Measurements from ENCODE around the gene SLC6A8.

The SLC6A8 gene

GRCh38 chrX:153736871-153737441 is 49.2 kb downstream of the SLC6A8 start:
- Histone ChIP-seq H4K20me1 (ENCODE audit: insufficient read depth, low read length) (no peaks in the 10 kb centered on the region), H3K9me3 (ENCODE audit: insufficient read depth, low read length, severe bottlenecking) (no peaks in the 10 kb centered on the region), H3K4me2 (ENCODE audit: insufficient read depth, low read length) (no peak overlapping the region), H3K27me3 (ENCODE audit: insufficient read depth, low read length, poor library complexity) (no peaks in the 10 kb centered on the region), H3K27ac (ENCODE audit: low read length) (no peak overlapping the region), H3K36me3 (ENCODE audit: insufficient read depth, low read length) (no peaks in the 10 kb centered on the region), H3K4me3 (ENCODE audit: low read depth in 1 of 2, low read length in 2 of 2) (no peak overlapping the region), H3K79me2 (ENCODE audit: insufficient read depth, low read length) (no peaks in the 10 kb centered on the region), H3K9ac (ENCODE audit: low read depth, low read length) (no peak overlapping the region), H2AFZ (ENCODE audit: low read depth, low read length) (no peak overlapping the region), H3K4me1 (ENCODE audit: insufficient read depth, low read length) (no peaks in the 10 kb centered on the region)
- ATAC-seq (ENCODE audit: insufficient read depth, low read depth) = no peak
- no peak for DNase-seq
- TF ChIP-seq, protein P1, sequence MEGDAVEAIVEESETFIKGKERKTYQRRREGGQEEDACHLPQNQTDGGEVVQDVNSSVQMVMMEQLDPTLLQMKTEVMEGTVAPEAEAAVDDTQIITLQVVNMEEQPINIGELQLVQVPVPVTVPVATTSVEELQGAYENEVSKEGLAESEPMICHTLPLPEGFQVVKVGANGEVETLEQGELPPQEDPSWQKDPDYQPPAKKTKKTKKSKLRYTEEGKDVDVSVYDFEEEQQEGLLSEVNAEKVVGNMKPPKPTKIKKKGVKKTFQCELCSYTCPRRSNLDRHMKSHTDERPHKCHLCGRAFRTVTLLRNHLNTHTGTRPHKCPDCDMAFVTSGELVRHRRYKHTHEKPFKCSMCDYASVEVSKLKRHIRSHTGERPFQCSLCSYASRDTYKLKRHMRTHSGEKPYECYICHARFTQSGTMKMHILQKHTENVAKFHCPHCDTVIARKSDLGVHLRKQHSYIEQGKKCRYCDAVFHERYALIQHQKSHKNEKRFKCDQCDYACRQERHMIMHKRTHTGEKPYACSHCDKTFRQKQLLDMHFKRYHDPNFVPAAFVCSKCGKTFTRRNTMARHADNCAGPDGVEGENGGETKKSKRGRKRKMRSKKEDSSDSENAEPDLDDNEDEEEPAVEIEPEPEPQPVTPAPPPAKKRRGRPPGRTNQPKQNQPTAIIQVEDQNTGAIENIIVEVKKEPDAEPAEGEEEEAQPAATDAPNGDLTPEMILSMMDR (IDR thresholded peaks at IDR 0.05; ENCODE audit: borderline replicate concordance, extremely low read depth, low read length, poor library complexity, severe bottlenecking) = no peak
- no peak for TF ChIP-seq EZH2 (IDR thresholded peaks at IDR 0.05; ENCODE audit: borderline replicate concordance, low read depth, low read length, severe bottlenecking)

- Histone ChIP-seq H3K4me1 (ENCODE audit: insufficient read depth, low read length) (no peaks in the 10 kb centered on the region), H3K4me3 (ENCODE audit: low read depth in 1 of 2, low read length in 2 of 2) (no peak overlapping the region), H3K27ac (ENCODE audit: low read length) (no peak overlapping the region), H3K9me3 (ENCODE audit: insufficient read depth, low read length, severe bottlenecking) (no peaks in the 10 kb centered on the region), H3K9ac (ENCODE audit: low read depth, low read length) (no peak overlapping the region), H3K79me2 (ENCODE audit: insufficient read depth, low read length) (no peaks in the 10 kb centered on the region), H4K20me1 (ENCODE audit: insufficient read depth, low read length) (no peaks in the 10 kb centered on the region), H3K4me2 (ENCODE audit: insufficient read depth, low read length) (no peak overlapping the region), H3K27me3 (ENCODE audit: insufficient read depth, low read length, poor library complexity) (no peaks in the 10 kb centered on the region), H2AFZ (ENCODE audit: low read depth, low read length) (no peak overlapping the region), H3K36me3 (ENCODE audit: insufficient read depth, low read length) (no peaks in the 10 kb centered on the region)
- ATAC-seq (ENCODE audit: insufficient read depth, low read depth) (no peak), DNase-seq (no peak)
- TF ChIP-seq EZH2 (IDR thresholded peaks at IDR 0.05; ENCODE audit: borderline replicate concordance, low read depth, low read length, severe bottlenecking) = no peak
- TF ChIP-seq, protein P1 (IDR thresholded peaks at IDR 0.05; ENCODE audit: borderline replicate concordance, extremely low read depth, low read length, poor library complexity, severe bottlenecking) = no peak
These were observed 50.4 kb downstream of the SLC6A8 start for GRCh38 chrX:153738056-153738605.

DNA sequence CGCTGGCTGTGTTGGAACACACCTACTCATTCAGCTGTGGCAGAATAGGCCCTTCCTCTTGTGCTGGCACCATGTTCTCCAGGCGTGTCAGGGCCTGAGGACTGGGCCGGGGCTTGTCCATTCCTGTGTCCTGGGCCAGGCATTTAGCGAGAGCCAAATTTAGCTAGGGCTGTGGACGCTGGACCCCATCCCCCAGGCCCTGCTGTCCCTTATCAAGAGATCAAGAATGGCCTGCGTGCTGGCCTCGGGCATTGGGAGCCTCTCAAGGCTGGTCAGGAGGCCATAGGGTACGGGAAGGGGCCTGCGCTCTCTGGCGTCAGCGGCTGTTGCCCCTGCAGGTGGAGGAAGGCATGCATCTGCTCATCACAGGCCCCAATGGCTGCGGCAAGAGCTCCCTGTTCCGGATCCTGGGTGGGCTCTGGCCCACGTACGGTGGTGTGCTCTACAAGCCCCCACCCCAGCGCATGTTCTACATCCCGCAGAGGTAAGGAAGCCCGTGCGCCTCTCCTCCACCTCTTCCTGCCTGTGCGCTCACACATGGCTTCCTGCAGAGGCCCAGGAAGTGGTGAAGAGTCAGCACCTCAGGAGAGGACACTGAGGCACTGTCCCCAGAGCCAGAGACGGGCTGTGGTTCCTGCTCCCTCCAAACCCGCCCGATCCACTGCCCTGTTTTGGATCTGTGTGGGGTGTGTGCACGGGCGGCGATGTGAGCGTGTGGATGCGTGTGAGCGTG is 52.2 kb downstream of the SLC6A8 start:
- Histone ChIP-seq H3K79me2 (ENCODE audit: insufficient read depth, low read length) (no peaks in the 10 kb centered on the region), H3K9ac (ENCODE audit: low read depth, low read length) (no peak overlapping the region), H3K27me3 (ENCODE audit: insufficient read depth, low read length, poor library complexity) (no peaks in the 10 kb centered on the region), H3K4me3 (ENCODE audit: low read depth in 1 of 2, low read length in 2 of 2) (no peak overlapping the region), H3K36me3 (ENCODE audit: insufficient read depth, low read length) (no peaks in the 10 kb centered on the region), H3K9me3 (ENCODE audit: insufficient read depth, low read length, severe bottlenecking) (no peaks in the 10 kb centered on the region), H2AFZ (ENCODE audit: low read depth, low read length) (no peak overlapping the region), H3K4me2 (ENCODE audit: insufficient read depth, low read length) (no peak overlapping the region), H3K27ac (ENCODE audit: low read length) (no peak overlapping the region), H3K4me1 (ENCODE audit: insufficient read depth, low read length) (no peaks in the 10 kb centered on the region), H4K20me1 (ENCODE audit: insufficient read depth, low read length) (no peaks in the 10 kb centered on the region)
- DNase-seq = peak; percentile 23
- peak; percentile 73 for ATAC-seq (ENCODE audit: insufficient read depth, low read depth)
- no peak for TF ChIP-seq EZH2 (IDR thresholded peaks at IDR 0.05; ENCODE audit: borderline replicate concordance, low read depth, low read length, severe bottlenecking)
- TF ChIP-seq, protein P1 (IDR thresholded peaks at IDR 0.05; ENCODE audit: borderline replicate concordance, extremely low read depth, low read length, poor library complexity, severe bottlenecking) = no peak

All from DND-41 (cell line).